ENCODE measurements around the gene CLEC3B.
A peak's percentile ranks its signal among the peaks of the same experiment; 100 is the strongest.

The CLEC3B gene

DNA sequence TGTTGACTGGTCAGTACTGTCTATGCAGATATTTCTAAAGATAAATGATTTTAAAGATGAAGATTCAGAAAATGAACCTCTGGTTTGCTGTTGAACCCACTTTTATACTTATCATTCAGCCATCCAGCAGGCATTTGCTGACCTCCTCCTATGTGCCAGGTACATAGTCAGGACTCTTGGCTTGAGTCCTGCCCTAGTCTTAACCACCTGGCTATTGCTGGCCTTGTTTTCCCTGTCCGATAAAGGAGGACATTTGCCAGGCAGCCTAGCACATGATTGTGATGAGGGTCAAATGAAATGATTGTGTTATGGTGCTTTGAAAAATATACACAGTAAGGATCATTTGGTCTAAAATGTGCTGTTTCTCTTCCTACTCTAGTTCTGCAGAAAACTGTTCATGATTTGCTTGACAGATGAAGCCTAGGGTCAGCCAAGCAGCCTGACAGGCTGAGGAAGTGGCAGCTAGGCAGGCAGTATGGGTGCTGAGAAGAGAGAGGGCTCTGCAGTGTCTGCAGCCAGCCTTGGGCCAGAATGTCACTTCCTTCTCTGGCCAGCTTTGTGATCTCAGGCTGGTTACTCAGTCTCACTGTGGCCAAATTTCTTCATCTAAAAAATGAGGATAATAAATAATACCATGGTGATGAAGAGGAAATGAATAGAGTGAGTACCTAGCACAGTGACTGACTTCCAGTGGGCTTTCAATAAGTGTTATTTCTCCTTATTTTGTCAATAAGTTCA lies 36.3 kb upstream of the CLEC3B start:
- Histone ChIP-seq H3K27me3 (ENCODE audit: low read length) (no peaks in the 10 kb centered on the region), H3K79me2 (ENCODE audit: insufficient read depth, low read length) (peaks cover 36% of the 10 kb centered on the region), H3F3A (ENCODE audit: insufficient read depth) (peaks cover 6% of the 10 kb centered on the region; the same call in 1 of the 2 replicates), H3K9me3 (ENCODE audit: insufficient read depth, low read length) (no peaks in the 10 kb centered on the region), H3K4me2 (ENCODE audit: low read depth, low read length, poor library complexity, severe bottlenecking) (no peak overlapping the region), H3K9ac (ENCODE audit: low read length) (no peak overlapping the region), H3K36me3 (ENCODE audit: low read length) (no peaks in the 10 kb centered on the region), H3K9me2 (replicated peaks; ENCODE audit: insufficient read depth, low read length) (no peaks in the 10 kb centered on the region), H2AFZ (ENCODE audit: low read depth, low read length, severe bottlenecking) (no peak overlapping the region), H4K20me1 (ENCODE audit: low read depth, low read length) (peaks cover 2% of the 10 kb centered on the region; the same call in 1 of the 2 replicates), H3K4me3 (ENCODE audit: insufficient read depth, low read length, poor library complexity, severe bottlenecking) (no peak overlapping the region), H3K27ac (ENCODE audit: low read depth, low read length) (no peak overlapping the region)
- TF ChIP-seq CTCF (IDR thresholded peaks at IDR 0.05; ENCODE audit: insufficient read depth, low read length, poor library complexity, severe bottlenecking) (no peak), EZH2phosphoT487 (conservative IDR thresholded peaks at IDR 0.05; ENCODE audit: low read length) (no peak)

GRCh38 chr3:44991326-44991725 lies 34.8 kb upstream of the CLEC3B start:
- no peak overlapping the region for H3K4me2 ChIP-seq (ENCODE audit: low read depth, low read length, poor library complexity, severe bottlenecking)
- H3K9ac ChIP-seq (ENCODE audit: low read length): no peak overlapping the region
- H3K79me2 ChIP-seq (ENCODE audit: insufficient read depth, low read length): peaks cover 31% of the 10 kb centered on the region
- H3K4me3 ChIP-seq (ENCODE audit: insufficient read depth, low read length, poor library complexity, severe bottlenecking): no peak overlapping the region
- H2AFZ ChIP-seq (ENCODE audit: low read depth, low read length, severe bottlenecking): no peak overlapping the region
- no peaks in the 10 kb centered on the region for H3K9me3 ChIP-seq (ENCODE audit: insufficient read depth, low read length)
- peaks cover 6% of the 10 kb centered on the region; the same call in 1 of the 2 replicates for H3F3A ChIP-seq (ENCODE audit: insufficient read depth)
- no peak overlapping the region for H3K27ac ChIP-seq (ENCODE audit: low read depth, low read length)
- no peaks in the 10 kb centered on the region; the same call in 1 of the 2 replicates for H4K20me1 ChIP-seq (ENCODE audit: low read depth, low read length)
- TF ChIP-seq CTCF (IDR thresholded peaks at IDR 0.05; ENCODE audit: insufficient read depth, low read length, poor library complexity, severe bottlenecking) (no peak), EZH2phosphoT487 (conservative IDR thresholded peaks at IDR 0.05; ENCODE audit: low read length) (no peak)
- no peaks in the 10 kb centered on the region for H3K36me3 ChIP-seq (ENCODE audit: low read length)
- H3K27me3 ChIP-seq (ENCODE audit: low read length): no peaks in the 10 kb centered on the region
- no peaks in the 10 kb centered on the region for H3K9me2 ChIP-seq (replicated peaks; ENCODE audit: insufficient read depth, low read length)

- TF ChIP-seq CTCF (IDR thresholded peaks at IDR 0.05; ENCODE audit: insufficient read depth, low read length, poor library complexity, severe bottlenecking) (peak; percentile 88), EZH2phosphoT487 (conservative IDR thresholded peaks at IDR 0.05; ENCODE audit: low read length) (no peak)
- no peaks in the 10 kb centered on the region for H3K27me3 ChIP-seq (ENCODE audit: low read length)
- 0 out of 2 replicates have a peak, but pooled peaks cover 5% of the 10 kb centered on the region for H3K36me3 ChIP-seq (ENCODE audit: low read length)
- no peak overlapping the region for H2AFZ ChIP-seq (ENCODE audit: low read depth, low read length, severe bottlenecking)
- no peak overlapping the region for H3K4me3 ChIP-seq (ENCODE audit: insufficient read depth, low read length, poor library complexity, severe bottlenecking)
- no peak overlapping the region for H3K9ac ChIP-seq (ENCODE audit: low read length)
- H3K9me3 ChIP-seq (ENCODE audit: insufficient read depth, low read length): no peaks in the 10 kb centered on the region
- H3F3A ChIP-seq (ENCODE audit: insufficient read depth): peaks cover 2% of the 10 kb centered on the region; the same call in 1 of the 2 replicates
- H4K20me1 ChIP-seq (ENCODE audit: low read depth, low read length): no peaks in the 10 kb centered on the region; the same call in 1 of the 2 replicates
- no peaks in the 10 kb centered on the region for H3K9me2 ChIP-seq (replicated peaks; ENCODE audit: insufficient read depth, low read length)
- H3K4me2 ChIP-seq (ENCODE audit: low read depth, low read length, poor library complexity, severe bottlenecking): no peak overlapping the region
- no peak overlapping the region for H3K27ac ChIP-seq (ENCODE audit: low read depth, low read length)
- H3K79me2 ChIP-seq (ENCODE audit: insufficient read depth, low read length): peaks cover 21% of the 10 kb centered on the region
Measured at GRCh38 chr3:44992555-44993470, 33.3 kb upstream of the CLEC3B start.

All from SU-DHL-6 (cell line).